PFSK-1 (cell line): ENCODE results near the gene ELMO3.

Experiments used
- FOXP2 ChIP-seq: optimal IDR thresholded peaks from 2 replicates; pipeline ENCODE3; 2011; ENCODE audit warnings: borderline replicate concordance, control low read depth, inconsistent platforms; ENCODE audit not compliant: insufficient read depth; ENCODE audit errors: extremely low read length, extremely low read depth
- POLR2AphosphoS5 ChIP-seq: IDR thresholded peaks from 2 replicates; pipeline ENCODE4 v1.6.1; 2012; ENCODE audit warnings: low read depth, mild to moderate bottlenecking, control low read depth, low read length, moderate library complexity
- REST ChIP-seq, 2 experiments: IDR thresholded peaks; 2 replicates each; pipeline versions ENCODE4 v1.6.1 to v1.8.0; 2011 to 2012; ENCODE audit warnings: low read depth in 2 of 2, low read length in 2 of 2, control low read depth in 1 of 2, inconsistent platforms in 1 of 2, mild to moderate bottlenecking in 1 of 2, moderate library complexity in 1 of 2; ENCODE audit not compliant: insufficient read depth in 1 of 2
- SIN3A ChIP-seq: IDR thresholded peaks from 2 replicates; pipeline ENCODE4 v1.6.1; 2012; ENCODE audit warnings: mild to moderate bottlenecking, low read length, moderate library complexity, borderline replicate concordance; ENCODE audit not compliant: insufficient read depth
- TAF1 ChIP-seq: IDR thresholded peaks from 2 replicates; pipeline ENCODE4 v1.6.1; 2012; ENCODE audit warnings: low read length, control low read depth, borderline replicate concordance; ENCODE audit not compliant: insufficient read depth

The ELMO3 gene

GRCh38 chr16:67169011-67169451 is 29.9 kb upstream of the ELMO3 start:
- no peak for TF ChIP-seq FOXP2
- peak in 1 of 2 experiments; percentile 60; a peak in 1 of 4 replicates for TF ChIP-seq REST (IDR thresholded peaks at IDR 0.05; ENCODE audit: insufficient read depth in 1 of 2, low read depth in 2 of 2, low read length in 2 of 2)
- no peak for TF ChIP-seq SIN3A

GRCh38 chr16:67169642-67170167 is 29.2 kb upstream of the ELMO3 start:
- TF ChIP-seq SIN3A = no peak
- TF ChIP-seq FOXP2 = no peak
- no peak for TF ChIP-seq POLR2AphosphoS5

GRCh38 chr16:67170168-67170948 is 28.6 kb upstream of the ELMO3 start, which contains the start of gene NOL3:
Gene NOL3, plus strand, starts transcription at chr16:67170538.
- TF ChIP-seq TAF1 = no peak
- TF ChIP-seq REST (IDR thresholded peaks at IDR 0.05; ENCODE audit: insufficient read depth in 1 of 2, low read depth in 2 of 2, low read length in 2 of 2) = no peak
- TF ChIP-seq POLR2AphosphoS5 = no peak
- no peak for TF ChIP-seq FOXP2
- no peak for TF ChIP-seq SIN3A

- TF ChIP-seq SIN3A (no peak), REST (IDR thresholded peaks at IDR 0.05; ENCODE audit: insufficient read depth in 1 of 2, low read depth in 2 of 2, low read length in 2 of 2) (no peak), TAF1 (no peak), POLR2AphosphoS5 (no peak), FOXP2 (no peak)
Measured at GRCh38 chr16:67170949-67171649, 27.8 kb upstream of the ELMO3 start.

- TF ChIP-seq SIN3A (no peak), FOXP2 (no peak), REST (IDR thresholded peaks at IDR 0.05; ENCODE audit: insufficient read depth in 1 of 2, low read depth in 2 of 2, low read length in 2 of 2) (no peak)
Measured at GRCh38 chr16:67173323-67173722, 25.6 kb upstream of the ELMO3 start.
